GM18520 (cell line): ENCODE results near the gene NCEH1.
"Not testable (repeated sequence)": the region's sequence is repeated elsewhere in the genome, so short reads cannot be mapped to it uniquely, and the experiment has no call there.

Experiments used
- ATAC-seq: cut with Tn5 transposase; IDR thresholded peaks from one replicate; pipeline ENCODE4 v1.9.1; 2021; ENCODE audit not compliant: unreplicated experiment

The NCEH1 gene

DNA sequence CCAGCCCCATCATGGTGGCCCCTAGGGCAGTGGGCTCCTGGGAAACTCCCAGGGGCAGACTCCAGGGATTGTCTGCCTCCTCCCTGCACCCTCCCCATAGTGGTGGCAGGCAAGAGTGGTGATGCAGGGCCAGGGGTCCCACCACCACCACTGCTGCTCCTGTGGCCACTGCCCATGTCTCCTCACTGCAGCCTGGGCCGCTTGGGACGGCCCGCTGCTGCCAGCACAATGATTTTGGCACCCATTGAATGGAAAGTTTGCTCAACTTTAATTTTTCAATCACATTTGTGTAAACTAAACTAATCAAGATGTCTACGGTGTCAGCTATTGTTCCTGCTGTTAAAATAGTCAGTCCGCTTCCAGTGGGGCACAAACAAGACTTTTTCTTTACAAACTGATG lies 95.6 kb downstream of the NCEH1 start:
- ATAC-seq = no peak

- no peak for ATAC-seq
These were observed 96.3 kb downstream of the NCEH1 start for GRCh38 chr3:172614340-172615274.

DNA sequence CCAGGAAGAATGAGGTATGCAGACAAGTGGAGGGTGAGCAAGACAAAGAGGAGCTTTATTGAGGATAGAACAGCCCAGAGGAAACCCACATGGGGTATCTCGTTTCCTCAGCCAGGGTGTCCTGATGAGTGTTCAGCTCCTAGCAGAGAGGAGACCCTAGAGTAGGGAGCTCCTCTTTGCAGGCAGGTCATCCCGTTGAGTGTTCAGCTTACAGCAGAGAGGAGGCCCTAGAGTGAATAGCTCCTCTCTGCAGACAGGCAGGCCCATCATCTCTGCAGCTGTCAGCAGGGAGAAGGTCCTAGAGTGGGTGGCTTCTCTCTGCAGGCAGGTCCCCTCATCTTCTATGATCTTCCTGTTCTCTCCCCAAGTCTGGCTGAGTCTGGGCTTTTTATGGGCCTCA lies 97.0 kb downstream of the NCEH1 start:
- no peak for ATAC-seq

DNA sequence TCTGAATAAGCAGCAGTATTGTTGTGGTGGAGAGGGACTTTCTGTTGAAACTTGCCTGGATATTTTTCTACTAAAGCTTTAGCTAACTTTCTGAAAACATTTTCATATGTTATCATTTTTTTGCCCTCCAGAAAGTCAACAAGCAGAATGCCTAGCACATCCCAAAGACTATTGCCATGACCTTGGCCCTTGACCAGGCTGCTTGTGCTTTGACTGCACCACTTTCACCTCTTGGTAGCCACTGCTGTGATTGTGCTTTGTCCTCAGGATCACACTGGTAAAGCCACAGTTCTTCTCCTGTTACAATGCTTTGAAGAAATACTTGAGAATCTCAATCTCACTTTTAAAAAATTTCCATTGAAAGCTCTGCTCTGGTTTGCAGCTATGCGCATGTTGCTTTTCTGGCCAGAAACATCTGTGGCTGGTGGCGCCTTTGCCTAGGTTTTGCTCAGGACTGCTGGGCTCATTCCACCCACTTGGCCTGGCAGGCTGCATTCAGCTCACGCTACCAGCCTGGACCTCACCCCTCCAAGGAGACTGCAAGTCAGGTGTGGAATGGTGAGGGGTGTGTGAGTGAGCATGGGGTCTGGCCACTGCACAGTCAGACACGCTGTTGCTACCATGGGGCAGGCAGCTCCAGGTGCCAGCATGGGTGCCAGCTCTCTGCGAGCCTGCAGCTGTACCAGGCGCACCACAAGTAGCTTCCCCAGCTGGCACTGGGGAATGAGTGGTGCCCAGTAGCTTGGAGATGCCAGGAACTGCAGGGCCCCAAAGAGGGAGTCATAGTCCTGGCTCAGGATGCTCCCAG lies 97.8 kb downstream of the NCEH1 start:
- no peak for ATAC-seq

DNA sequence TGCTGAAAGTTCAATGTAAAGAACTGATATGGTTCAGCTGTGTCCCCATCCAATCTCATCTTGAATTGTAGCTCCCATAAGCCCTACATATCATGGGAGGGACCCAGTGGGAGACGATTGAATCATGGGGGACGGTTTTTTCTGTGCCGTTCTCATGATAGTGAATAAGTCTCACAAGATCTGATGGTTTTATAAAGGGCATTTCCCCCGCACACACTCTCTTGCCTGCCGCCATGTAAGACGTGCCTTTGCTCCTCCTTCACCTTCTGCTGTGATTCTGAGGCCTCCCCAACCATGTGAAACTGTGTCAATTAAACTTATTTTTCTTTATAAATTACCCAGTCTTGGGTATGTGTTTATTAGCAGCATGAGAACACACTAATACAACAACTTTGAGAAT lies 101.1 kb downstream of the NCEH1 start:
- no peak for ATAC-seq

- no peak for ATAC-seq
These were observed 102.3 kb downstream of the NCEH1 start for GRCh38 chr3:172608575-172608974.

DNA sequence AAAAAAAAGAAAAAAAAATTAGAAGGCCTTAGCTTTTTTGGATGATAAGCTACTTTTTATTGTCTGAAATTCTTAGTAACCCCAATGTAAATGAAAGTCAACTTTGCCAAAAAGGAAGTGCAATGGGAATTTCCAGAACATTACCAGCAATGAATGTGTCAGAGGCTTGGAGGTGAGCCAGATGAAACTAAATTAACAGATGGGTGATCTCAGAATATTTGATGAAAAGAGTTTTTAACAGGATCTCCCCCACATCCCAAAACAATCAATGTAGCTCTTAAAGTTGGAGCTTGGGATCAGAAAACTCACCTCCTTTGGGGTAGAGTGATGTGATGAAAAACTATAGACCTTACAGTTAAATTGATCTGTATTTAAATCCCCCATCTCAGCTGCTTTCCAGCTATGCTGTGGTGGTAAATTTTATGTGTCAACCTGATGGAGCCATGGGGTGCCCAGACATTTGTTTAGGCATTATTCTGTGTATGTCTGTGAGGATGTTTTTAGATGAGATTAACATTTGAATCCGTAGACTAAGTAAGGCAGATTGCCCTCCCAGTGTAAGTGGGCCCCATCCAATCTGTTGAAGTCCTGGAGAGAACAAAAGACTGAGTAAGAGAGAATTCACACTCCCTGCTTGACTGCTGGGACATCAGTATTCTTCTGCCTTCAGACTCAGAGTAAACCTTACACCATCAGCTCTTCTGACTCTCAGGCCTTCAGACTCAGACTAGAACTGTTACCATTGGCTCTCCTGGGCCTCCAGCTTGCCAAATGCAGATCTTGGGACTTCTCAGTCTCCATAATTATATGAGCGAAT lies 103.4 kb downstream of the NCEH1 start:
- ATAC-seq = no peak

DNA sequence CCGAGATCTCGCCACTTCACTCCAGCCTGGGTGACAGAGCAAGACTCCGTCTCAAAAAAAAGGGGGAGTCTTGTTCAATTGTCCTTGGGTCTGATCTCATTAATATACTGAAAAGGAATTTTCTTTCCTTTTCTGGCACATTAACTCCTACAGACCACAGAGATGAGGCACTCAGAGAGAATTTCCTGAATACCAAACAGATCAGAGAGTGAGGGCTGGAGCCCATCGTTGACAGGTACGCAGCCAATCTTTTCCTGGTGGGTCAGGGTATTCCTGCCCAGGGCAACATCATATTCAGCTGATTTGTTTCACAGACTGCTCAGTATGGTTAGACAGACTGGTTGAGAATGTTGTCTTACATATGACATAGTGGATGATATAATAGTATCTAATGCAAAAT lies 104.8 kb downstream of the NCEH1 start:
- ATAC-seq = no peak

DNA sequence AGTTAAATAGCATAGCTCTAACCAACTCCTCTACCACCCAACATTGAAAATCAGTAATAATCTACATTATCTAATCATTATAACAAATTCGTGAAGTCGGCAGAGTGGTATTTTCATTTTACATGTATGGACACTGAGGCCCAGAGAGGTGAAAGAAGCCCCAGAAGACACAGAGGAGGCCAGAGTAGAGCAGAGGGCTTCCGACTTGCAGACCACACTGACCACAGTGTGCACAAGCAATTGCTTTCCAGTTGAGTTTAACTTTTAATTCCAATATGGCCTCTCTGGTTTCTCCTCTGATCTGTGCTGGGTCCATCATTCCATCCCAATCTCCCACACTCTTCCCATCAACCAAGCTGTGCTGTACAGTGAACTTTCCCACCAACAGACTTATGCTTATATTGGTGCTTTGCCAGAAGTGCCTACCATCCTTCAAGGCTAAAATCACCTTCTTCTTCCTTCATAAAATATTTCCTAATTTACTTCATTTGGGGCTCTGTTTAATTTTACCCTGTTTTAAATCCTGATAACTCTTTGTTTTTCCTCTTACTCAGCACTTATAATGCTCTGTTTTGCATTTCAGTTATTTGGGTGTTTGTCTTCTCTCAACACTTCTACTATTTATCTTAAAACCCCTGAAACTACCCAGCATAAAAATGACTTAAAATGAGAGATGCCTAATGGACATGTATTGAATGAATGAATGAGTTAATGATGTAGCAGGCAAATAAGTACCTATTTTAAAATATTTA lies 105.8 kb downstream of the NCEH1 start:
- ATAC-seq = no peak

DNA sequence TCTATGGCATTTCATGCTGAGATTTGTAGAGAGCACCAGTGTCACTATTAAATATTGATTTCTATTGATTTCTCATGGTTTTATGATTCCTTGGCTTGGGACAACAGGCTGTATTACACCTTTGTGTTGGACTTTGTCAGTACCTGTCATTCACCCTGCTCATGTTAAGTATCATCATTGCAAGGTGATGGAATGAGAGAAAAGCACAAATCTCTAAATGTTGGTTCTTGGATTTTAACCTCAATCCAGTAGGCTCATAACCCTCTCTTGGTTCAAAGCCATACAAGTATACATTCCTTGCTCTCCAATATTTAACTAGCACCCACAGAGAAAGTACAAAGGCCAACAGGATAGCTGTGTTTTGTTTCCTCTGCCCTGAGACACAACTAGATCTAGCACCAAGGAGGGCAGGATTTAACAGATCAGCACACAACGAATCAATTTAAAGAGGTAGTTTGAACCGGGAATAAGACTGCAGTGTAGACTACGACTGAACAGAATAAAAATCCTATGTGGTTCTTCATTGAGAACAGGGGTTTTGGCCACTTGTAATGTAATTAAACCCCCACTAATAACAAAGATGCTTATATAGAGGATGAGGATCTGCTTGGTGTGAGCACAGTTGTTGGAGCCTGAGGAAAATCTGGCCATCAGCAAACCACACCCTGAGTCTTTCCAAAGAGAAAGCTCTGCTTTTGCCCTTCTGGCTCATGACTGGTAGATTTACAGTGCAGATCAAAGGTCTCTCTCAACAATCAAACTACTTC lies 109.6 kb downstream of the NCEH1 start:
- ATAC-seq = no peak

DNA sequence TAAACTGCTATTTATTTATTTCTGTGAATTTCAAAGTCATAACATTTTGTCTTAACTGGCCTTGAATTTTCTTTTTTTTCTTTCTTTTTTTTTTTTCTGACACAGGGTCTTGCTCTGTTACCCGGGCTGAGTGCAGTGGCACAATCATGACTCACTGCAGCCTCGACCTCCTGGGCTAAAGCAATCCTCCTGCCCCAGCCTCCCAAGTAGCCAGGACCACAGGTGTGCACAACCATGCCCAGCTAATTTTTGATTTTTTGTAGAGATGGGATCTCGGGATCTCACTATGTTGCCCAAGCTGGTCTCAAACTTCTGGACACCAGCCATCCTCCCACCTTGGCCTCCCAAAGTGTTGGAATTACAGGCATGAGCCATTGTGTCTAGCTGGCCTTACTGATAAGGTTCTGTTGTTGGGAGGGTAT lies 110.2 kb downstream of the NCEH1 start:
- no peak for ATAC-seq

DNA sequence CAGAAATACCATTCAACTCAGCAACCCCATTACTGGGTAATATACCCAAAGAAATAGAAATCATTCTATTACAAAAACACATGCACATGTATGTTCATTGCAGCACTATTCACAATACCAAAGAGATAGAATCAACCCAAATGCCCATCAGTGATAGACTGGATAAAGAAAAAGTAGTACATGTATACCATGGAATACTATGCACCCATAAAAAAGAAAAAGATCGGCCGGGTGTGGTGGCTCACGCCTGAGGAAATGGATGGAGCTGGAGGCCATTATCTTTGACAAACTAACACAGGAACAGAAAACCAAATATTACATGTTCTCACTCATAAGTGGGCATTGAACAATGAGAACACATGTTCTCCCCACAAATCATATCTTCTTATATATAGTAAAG lies 112.0 kb downstream of the NCEH1 start:
- no peak for ATAC-seq

GRCh38 chr3:172596394-172596706 lies 114.5 kb downstream of the NCEH1 start:
- no peak for ATAC-seq

- ATAC-seq = peak; percentile 22
These were observed 115.0 kb downstream of the NCEH1 start for GRCh38 chr3:172595664-172596393.

GRCh38 chr3:172594900-172595663 lies 115.8 kb downstream of the NCEH1 start:
- ATAC-seq = not testable (repeated sequence)

DNA sequence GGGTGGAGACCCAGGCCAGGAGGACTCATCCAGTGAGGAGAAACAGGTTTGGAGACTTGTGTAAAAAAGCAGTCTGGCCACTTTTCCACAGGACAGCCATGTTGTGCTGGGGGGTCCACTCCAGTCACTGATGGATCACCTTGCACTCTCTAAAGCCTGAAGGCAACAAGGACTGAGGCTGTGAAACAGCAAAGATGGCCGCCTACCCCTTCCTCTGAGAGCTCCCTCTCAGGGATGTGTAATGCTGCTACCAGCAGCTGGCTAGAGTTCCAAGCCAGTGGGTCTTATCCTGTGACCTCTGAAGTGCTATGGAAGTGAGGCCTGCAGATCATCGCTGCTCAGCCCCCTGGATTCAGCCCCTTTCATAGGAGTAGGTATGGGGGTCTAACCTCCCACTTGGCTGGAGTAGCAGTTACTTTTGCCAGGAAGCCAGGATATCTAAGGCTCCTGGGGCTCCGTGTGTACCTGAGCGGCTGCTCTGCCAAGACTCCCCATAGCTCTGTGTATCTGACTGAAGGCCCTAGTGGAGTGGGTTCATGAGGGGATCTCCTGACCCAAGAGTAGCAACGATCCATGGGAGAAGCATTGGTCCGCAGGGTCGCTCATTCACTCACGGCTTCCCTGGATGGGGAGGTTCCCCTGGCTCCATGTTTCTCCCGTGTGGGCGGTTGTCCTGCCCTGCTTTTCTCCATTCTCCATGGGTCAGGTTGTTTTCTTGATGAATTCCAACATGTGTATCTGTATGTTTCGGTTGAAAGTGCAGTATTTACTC lies 117.8 kb downstream of the NCEH1 start:
- ATAC-seq = no peak

GRCh38 chr3:172591876-172592771 lies 118.7 kb downstream of the NCEH1 start:
- ATAC-seq = peak; percentile 90
